GM18873 (cell line): Measurements from ENCODE around the gene TMEM200A.

ENCODE experiments used
- ATAC-seq: cut with Tn5 transposase; IDR thresholded peaks from one replicate; pipeline ENCODE4 v1.9.1; 2021; ENCODE audit warnings: mild to moderate bottlenecking, moderate library complexity, moderate number of reproducible peaks; ENCODE audit not compliant: unreplicated experiment, low FRiP score

TMEM200A gene

DNA sequence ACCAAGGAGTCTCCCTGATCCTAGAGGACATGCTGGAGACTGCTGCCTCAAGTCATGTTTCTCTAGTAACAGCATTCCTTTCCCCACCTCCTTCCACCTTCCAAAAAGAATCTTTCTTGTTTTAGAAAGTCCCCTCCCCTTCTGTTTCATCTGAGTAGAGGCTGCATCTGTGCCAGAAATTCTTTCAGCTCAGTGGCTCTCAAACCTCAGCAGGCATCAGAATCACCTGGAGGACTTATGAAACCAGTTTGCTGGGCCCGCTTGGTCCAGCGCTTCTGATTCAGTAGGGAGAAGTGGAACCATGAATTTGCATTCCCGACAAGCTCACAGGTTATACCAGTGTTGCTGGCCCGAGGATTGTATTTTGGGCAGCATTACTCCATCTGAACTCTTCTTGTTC is 55.1 kb downstream of the TMEM200A start:
- no peak for ATAC-seq

GRCh38 chr6:130421585-130421984 is 55.8 kb downstream of the TMEM200A start:
- ATAC-seq: no peak

GRCh38 chr6:130423044-130423443 is 57.2 kb downstream of the TMEM200A start:
- no peak for ATAC-seq

- ATAC-seq: no peak
Measured at GRCh38 chr6:130424710-130425109, 58.9 kb downstream of the TMEM200A start.

DNA sequence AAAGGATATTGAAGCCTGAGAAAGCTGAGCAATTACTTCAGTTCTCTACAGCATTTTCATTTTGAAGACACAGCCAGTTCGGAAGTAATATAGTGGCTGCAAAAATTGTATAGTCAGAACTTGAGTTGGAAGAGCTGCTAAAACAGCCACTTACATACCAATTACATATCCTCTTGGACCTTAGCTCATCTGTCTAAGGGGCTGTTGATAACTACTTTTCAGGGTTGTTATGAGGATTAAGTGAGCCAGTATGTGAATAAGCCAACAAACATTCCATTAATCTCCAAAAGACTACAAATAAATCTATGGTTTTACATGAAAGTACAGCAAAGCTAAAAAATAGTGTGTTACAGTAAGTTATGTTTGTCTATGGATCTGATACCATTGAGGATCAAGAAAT is 59.7 kb downstream of the TMEM200A start:
- no peak for ATAC-seq

DNA sequence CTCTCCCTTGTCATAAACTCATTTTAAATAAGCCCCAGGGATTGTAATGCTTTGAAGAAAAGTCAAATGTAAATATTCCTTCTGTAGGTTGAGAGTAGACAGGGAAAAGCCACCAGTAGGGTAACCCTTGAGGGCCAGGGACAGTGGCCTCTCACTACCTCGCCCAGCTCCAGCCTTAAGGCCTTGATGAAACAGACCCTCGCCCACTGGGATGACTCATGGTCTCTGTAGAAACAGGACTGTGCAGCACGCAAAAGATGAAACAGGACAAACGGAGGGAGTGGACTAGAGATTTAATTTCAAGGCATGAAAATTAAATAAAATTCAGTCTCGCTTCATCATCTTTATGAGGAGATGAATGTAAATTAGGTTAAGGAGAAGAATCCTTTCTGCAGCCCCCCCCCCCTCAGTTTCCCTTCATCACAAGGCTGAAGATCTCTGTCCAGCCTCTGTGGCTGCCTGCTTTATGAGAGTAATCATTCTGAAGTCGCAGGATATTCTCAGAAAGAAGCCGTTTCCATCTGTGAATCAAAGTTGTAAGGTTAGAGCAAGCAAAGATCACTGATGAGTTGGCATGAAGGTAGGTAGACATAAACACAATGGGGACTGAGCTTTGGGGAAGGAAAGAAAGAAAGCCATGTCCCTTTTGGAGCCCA is 60.4 kb downstream of the TMEM200A start:
- no peak for ATAC-seq

DNA sequence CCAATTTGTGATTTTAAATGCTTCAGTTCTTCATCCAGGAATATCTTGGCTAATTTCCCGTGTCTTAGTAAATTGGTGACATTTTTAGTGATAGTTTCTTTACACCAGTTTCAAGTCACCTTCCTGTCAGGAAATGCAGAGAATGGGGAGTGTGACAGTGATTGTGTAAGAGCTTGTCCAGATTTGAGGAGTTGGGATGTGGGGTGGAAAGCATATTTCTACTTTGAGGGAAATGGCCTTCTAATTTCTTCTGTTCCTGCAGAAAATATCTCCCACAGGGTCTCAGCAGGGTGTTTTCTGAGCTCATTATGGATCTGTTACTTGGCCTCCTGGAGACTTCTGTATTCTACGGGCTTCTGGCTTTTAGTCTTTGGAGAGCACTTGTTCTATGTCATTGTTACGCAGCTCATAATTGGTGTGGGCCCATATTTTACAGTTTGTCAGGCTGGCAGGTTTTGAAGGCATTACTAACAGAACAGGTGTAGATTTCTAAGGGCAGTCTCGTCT is 65.6 kb downstream of the TMEM200A start:
- ATAC-seq: no peak

GRCh38 chr6:130432838-130433237 is 67.0 kb downstream of the TMEM200A start:
- ATAC-seq: no peak

DNA sequence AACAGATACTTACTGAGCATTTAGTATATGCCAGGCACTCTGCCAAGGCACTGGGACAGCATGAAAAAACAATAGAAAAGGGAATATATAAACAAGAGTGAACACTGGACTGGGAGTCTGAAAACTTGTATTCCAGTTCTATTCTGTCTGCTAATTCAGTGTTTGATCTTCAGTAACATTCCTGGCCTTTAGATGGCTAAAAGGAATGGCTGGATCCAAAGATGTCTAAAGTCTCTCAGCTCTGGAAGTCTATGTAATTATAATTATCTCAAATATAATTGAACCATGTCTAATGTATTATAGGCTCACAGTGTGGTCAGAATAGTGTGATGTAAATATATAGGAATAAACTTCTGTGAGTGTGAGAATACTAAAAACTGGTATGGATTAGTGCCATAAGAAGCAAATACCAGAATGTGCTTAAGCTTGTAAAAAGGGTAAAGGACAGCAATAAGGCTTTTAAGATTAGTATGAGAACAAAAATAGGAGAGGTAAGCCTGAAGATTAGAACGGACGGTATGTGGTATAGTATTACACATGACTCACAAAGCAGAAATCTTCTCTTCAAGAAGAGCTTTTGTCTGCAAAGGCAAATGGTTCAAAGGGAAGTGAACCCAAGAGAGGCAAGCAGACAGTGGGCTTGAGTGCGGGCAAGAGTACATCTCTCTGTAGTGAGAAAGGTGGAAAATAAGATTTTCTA is 68.5 kb downstream of the TMEM200A start:
- no peak for ATAC-seq

- no peak for ATAC-seq
Measured at GRCh38 chr6:130435181-130435580, 69.4 kb downstream of the TMEM200A start.

DNA sequence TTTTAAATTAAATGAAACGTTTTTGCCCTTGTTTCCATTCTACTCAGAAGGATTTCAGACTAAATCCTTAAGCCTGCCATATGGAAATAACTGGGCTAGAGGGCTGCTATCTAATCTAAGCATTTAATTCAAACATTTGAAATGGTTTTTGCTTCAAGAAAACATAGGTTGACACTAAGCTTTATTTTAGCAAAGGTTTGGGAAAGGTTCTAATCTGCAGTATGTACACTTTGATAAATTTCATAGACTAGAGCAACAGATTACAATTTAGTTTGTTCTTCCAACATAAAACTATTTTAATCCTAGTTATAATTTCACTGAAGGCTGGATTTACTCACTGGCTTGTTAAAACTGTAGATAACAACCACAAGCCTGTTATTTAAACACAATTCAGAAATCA is 72.1 kb downstream of the TMEM200A start:
- ATAC-seq: no peak

GRCh38 chr6:130447374-130447773 is 81.6 kb downstream of the TMEM200A start:
- ATAC-seq: no peak

- ATAC-seq: no peak
Measured at GRCh38 chr6:130452336-130452735, 86.5 kb downstream of the TMEM200A start.

- no peak for ATAC-seq
Measured at GRCh38 chr6:130453230-130453629, 87.4 kb downstream of the TMEM200A start.

- no peak for ATAC-seq
Measured at GRCh38 chr6:130457605-130458004, 91.8 kb downstream of the TMEM200A start.

GRCh38 chr6:130459316-130459715 is 93.5 kb downstream of the TMEM200A start:
- ATAC-seq: no peak

DNA sequence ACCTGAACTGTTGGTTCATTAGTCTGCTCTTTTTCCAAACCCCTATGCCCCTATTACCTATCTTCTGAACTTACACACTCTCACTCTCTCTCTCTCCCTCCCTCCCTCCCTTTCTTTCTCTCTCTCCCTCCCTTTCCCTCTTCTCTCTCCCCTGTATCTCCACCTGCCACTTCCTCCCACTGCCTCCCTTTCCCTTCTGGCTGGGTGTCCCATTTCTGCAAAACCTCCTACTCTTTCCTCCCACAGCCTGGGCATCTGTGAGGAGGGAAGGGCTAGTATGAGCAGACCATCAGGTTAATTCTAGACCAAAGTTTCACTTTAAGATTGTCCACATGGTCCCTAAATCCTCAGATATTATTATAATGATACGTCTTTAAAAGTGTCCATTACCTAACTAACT is 95.1 kb downstream of the TMEM200A start:
- ATAC-seq: no peak

GRCh38 chr6:130466052-130466747 is 100.4 kb downstream of the TMEM200A start:
- ATAC-seq: no peak

DNA sequence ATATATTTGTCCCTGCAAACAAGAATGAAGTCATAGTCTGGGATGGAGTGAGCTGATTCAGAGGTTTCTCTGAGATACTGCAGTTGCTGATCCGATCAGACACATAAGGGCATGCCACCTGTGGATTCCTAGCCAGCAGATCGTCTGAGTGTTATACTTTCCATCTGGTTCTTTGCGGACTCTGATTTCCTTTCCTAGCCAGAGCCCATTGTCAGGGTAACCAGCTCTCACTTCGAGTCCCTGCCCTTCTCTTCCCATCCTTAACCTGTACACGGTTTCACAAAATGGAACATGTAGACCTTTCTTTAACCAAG is 100.9 kb downstream of the TMEM200A start:
- no peak for ATAC-seq

- ATAC-seq: no peak
Measured at GRCh38 chr6:130467146-130468050, 101.6 kb downstream of the TMEM200A start.

DNA sequence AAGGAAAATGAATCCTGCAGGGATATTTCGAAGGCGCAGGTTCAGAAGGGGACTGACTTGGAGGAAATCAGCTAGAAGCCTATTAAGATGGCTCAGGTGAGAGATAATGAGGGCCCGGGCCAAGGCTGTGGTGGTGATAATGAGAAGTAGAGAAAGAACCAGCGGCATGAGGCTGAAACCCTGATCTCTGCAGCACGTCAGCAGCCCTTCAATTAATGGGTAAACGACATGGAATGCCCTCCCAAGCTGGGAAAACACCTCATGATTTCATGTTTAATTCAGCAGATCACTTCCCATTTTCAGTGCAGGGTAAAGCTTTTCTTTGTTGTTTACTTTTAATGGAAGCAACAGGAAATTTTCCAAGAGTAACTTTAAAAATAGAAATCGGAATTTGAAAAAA is 104.9 kb downstream of the TMEM200A start:
- ATAC-seq: no peak
